Breast epithelium (tissue), 3 donors: ENCODE measurements around the gene PARM1. TPM values are rescaled to one million over a fixed set of nuclear protein-coding genes. Genes with fewer than 3 reads are reported as not detected.

Experiments used
- total RNA-seq, 3 donors: library from RNA; depleted of rRNA; stranded (reverse); fragments of >200 nt; gene quantifications; one replicate each; pipeline ENCODE4 v1.1.0, GENCODE V29; 2016

Gene PARM1
- total RNA-seq, 3 donors from 2014 or later = 12.1 to 41.1 (median 18.0) TPM

Other genes with a start within 250 kb of the PARM1 start
- 1 to 10 TPM; 2.3 to 6.1 (median 5.0) TPM for gene BTC, start 138.6 kb upstream of the PARM1 start, total RNA-seq